ENCODE measurements around the gene FOXP1. TPM values are rescaled to one million over a fixed set of nuclear protein-coding genes. Genes with fewer than 3 reads are reported as not detected.

Gene FOXP1
- total and polyA plus RNA-seq, 2 of the 8 experiments (the other 6 are each of a cell fraction or from before 2014, with no cell fraction given) = 13.9 to 25.4 TPM

DNA sequence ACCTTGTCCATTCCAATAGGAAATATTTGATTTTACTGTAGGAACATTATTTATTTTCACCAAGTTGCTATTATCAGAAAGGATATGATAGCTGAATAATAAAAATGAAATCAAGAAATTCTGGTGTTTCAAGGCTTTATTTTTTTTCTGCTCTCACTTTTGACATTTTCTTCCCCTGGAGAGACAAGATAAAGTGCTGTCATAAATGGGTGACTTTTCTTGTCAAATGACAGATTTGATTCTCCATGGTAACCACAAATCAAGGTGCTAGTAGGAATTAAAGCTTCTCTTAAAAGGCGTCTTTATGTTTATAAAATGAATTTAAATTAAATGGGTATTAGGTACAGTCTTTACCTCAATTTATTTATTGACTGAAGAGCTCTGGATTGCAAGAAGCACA is 124.6 kb downstream of the FOXP1 start (continued):
- TF ChIP-seq, protein P1, sequence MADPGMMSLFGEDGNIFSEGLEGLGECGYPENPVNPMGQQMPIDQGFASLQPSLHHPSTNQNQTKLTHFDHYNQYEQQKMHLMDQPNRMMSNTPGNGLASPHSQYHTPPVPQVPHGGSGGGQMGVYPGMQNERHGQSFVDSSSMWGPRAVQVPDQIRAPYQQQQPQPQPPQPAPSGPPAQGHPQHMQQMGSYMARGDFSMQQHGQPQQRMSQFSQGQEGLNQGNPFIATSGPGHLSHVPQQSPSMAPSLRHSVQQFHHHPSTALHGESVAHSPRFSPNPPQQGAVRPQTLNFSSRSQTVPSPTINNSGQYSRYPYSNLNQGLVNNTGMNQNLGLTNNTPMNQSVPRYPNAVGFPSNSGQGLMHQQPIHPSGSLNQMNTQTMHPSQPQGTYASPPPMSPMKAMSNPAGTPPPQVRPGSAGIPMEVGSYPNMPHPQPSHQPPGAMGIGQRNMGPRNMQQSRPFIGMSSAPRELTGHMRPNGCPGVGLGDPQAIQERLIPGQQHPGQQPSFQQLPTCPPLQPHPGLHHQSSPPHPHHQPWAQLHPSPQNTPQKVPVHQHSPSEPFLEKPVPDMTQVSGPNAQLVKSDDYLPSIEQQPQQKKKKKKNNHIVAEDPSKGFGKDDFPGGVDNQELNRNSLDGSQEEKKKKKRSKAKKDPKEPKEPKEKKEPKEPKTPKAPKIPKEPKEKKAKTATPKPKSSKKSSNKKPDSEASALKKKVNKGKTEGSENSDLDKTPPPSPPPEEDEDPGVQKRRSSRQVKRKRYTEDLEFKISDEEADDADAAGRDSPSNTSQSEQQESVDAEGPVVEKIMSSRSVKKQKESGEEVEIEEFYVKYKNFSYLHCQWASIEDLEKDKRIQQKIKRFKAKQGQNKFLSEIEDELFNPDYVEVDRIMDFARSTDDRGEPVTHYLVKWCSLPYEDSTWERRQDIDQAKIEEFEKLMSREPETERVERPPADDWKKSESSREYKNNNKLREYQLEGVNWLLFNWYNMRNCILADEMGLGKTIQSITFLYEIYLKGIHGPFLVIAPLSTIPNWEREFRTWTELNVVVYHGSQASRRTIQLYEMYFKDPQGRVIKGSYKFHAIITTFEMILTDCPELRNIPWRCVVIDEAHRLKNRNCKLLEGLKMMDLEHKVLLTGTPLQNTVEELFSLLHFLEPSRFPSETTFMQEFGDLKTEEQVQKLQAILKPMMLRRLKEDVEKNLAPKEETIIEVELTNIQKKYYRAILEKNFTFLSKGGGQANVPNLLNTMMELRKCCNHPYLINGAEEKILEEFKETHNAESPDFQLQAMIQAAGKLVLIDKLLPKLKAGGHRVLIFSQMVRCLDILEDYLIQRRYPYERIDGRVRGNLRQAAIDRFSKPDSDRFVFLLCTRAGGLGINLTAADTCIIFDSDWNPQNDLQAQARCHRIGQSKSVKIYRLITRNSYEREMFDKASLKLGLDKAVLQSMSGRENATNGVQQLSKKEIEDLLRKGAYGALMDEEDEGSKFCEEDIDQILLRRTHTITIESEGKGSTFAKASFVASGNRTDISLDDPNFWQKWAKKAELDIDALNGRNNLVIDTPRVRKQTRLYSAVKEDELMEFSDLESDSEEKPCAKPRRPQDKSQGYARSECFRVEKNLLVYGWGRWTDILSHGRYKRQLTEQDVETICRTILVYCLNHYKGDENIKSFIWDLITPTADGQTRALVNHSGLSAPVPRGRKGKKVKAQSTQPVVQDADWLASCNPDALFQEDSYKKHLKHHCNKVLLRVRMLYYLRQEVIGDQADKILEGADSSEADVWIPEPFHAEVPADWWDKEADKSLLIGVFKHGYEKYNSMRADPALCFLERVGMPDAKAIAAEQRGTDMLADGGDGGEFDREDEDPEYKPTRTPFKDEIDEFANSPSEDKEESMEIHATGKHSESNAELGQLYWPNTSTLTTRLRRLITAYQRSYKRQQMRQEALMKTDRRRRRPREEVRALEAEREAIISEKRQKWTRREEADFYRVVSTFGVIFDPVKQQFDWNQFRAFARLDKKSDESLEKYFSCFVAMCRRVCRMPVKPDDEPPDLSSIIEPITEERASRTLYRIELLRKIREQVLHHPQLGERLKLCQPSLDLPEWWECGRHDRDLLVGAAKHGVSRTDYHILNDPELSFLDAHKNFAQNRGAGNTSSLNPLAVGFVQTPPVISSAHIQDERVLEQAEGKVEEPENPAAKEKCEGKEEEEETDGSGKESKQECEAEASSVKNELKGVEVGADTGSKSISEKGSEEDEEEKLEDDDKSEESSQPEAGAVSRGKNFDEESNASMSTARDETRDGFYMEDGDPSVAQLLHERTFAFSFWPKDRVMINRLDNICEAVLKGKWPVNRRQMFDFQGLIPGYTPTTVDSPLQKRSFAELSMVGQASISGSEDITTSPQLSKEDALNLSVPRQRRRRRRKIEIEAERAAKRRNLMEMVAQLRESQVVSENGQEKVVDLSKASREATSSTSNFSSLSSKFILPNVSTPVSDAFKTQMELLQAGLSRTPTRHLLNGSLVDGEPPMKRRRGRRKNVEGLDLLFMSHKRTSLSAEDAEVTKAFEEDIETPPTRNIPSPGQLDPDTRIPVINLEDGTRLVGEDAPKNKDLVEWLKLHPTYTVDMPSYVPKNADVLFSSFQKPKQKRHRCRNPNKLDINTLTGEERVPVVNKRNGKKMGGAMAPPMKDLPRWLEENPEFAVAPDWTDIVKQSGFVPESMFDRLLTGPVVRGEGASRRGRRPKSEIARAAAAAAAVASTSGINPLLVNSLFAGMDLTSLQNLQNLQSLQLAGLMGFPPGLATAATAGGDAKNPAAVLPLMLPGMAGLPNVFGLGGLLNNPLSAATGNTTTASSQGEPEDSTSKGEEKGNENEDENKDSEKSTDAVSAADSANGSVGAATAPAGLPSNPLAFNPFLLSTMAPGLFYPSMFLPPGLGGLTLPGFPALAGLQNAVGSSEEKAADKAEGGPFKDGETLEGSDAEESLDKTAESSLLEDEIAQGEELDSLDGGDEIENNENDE (IDR thresholded peaks at IDR 0.05; ENCODE audit: insufficient replicate concordance, low read length) = no peak
- TF ChIP-seq KDM4A (IDR thresholded peaks at IDR 0.05; ENCODE audit: low read depth, low read length, severe bottlenecking) = no peak
- TF ChIP-seq TBP (IDR thresholded peaks at IDR 0.05; ENCODE audit: low read depth, low read length) = no peak
- TF ChIP-seq, protein P2, sequence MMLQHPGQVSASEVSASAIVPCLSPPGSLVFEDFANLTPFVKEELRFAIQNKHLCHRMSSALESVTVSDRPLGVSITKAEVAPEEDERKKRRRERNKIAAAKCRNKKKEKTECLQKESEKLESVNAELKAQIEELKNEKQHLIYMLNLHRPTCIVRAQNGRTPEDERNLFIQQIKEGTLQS (IDR thresholded peaks at IDR 0.05; ENCODE audit: insufficient read depth, low read depth, low read length) = no peak
- no peak for TF ChIP-seq SIRT6 (IDR thresholded peaks at IDR 0.05; ENCODE audit: low read length)
- TF ChIP-seq SP1 (IDR thresholded peaks at IDR 0.05; ENCODE audit: low read depth, low read length) = no peak
- TF ChIP-seq CBX8 (IDR thresholded peaks at IDR 0.05; ENCODE audit: borderline replicate concordance, low read depth, low read length) = no peak
- TF ChIP-seq SAP30 (IDR thresholded peaks at IDR 0.05; ENCODE audit: insufficient read depth, insufficient replicate concordance, low read length) = no peak
- TF ChIP-seq CBX5 (IDR thresholded peaks at IDR 0.05; ENCODE audit: low read depth, low read length) = no peak
- TF ChIP-seq CHD2 (IDR thresholded peaks at IDR 0.05; ENCODE audit: low read length) = no peak
- TF ChIP-seq SIN3A (conservative IDR thresholded peaks at IDR 0.05 in 1 of 2, IDR thresholded peaks at IDR 0.05 in 1 of 2; ENCODE audit: low read depth in 1 of 2, low read length in 2 of 2) = no peak

Measured in H1 (cell line).